ENCODE results near the gene DTNBP1.

Gene DTNBP1

DNA sequence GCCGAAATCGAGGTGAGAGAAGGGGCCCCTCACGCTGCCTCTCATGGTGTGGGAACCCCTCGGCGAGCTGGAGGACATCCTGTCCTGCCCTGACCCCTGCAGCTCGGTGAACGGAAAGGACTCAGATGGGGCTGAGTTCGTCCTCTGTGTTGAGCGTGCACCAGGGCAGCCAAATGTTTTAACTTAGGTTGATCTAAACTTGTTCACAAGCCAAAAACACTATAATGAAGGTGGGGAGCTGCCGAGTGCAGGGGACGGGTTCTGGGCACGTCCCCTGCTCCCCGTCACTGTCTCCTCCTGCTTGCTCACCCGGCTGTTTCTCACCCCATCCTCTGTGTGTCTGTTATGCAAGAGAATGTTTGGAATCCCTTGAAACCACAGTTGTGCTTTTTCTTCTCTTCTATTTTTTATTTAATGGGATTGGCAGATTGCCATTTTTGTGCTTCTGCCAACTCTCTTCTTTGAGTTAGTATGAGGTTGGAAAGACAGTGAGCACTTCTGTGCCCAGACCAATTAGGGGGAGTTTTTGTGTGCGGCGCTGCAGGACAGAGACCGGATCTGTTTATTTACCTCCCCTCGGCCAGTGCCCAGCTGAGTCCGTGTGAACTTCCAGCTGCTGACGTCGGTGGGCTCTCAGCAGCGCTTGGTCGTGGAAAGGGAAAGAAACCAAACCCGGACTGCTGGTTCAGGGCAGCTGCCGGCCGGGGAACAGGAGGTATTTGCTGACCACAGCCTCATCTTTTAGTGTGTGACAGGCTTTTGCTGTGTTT lies 158.1 kb downstream of the DTNBP1 start:
- no peak overlapping the region for H3K4me3 ChIP-seq (ENCODE audit: low read depth, low read length)

DNA sequence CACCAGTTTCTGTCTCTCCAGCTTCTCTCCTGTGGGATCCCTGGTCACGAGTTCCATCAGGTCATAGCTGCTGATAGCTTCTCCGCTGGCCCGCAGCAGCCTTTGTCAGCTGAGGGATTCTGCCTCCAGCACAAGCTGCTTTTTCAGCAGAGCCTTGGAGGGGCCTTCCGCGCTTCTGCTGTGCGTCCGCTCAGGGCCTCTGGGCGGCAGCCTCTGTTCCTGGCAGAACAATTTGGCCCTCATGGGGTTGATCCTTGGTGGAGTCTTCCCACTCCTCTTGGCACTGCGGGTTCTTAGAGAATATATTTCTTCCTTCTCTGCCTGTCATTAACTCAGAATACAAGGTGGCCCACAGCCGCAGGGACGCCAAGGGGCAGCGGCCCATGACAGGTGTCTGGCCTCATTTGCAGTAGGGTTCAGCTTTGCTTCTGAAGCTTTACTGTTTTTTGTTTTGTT lies 158.8 kb downstream of the DTNBP1 start:
- H3K4me3 ChIP-seq (ENCODE audit: low read depth, low read length) = no peak overlapping the region

DNA sequence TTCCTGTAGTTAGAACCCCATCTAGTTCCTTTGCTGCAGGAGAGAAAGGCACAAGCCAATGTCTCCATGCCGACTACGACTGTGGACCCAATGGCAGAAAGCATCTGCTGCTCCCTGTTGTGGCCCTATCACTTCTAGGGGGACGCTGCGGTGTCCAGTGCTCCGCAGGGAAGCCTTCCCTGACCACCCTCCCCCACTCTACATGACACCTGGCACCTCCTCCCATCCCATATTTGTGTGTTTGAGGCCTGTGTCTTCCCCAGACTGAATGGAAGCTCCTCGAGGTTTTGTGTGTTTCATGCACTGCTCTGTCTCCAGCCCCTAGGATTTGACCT lies 159.5 kb downstream of the DTNBP1 start:
- H3K4me3 ChIP-seq (ENCODE audit: low read depth, low read length) = no peak overlapping the region

DNA sequence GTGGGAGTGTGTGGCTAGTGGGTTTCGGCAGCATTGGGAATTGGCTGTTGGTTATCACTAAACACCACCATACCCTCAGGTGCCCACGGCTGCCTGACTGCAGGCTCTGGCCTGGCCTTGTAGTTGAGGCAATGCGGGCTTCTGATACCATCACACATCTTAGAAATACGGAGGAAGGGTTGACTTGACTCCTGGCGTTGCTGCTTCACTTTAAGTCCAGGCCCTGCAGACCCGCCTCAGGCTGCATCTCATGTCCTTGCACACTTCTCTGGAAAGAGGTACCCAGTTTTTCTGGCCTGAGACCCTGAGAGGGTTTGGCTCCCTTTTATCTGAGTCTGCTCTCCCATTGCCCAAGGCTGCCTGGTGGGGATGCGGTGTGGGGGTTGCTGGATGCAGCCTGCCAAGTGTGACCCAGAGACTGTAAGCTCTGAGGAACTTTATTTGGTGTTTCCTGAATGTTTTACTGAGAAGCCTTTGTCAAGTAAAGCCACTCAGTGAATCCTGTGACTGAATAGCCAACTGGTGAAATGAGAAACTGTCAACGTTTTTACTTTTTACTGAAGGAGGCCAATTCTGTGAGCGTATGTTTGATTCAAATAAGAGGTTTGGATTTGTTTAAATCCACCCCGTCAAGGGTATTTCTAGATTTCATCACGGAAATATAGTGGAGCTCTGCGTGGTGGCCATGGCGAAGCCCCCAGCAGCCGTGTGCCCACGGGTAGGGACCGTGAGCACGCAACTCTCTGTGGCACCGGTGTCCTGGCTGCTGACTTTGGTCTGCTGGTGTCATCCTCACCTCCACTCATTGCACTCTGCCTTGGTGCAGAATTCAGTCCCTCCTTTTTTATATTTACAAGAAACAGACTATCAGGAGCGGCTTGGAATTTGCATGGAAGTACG lies 160.1 kb downstream of the DTNBP1 start:
- H3K4me3 ChIP-seq (ENCODE audit: low read depth, low read length) = no peak overlapping the region

DNA sequence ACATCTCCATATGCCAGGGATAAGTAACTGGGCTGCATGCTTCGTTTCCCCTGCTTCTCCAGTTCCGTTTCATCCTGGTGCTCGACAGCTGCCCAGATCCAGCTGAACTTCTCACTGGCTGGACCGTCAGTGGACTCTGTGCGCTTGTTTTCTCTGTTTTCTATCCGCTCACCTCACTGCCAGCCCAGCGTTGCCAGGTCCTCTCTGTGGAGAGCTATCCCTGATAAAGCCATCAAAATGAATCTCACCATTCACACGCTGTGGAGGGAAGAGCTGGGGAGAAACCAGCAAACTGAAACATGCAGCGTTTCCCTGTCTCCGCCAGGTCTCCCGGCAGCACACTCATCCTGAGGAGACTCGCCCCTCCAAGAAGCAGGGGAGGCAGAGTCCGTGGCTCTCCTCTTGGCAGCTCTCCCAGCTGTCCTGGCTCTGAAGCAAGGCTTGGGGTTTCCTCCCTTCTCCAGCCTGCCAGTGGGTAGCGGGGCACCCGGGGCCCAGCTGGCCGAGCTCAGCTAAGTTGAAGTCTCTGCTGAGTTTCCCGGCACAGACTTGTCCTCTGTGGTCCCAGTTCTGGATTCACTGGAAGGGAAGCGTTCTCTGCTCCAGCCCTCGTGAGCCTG lies 160.9 kb downstream of the DTNBP1 start:
- H3K4me3 ChIP-seq (ENCODE audit: low read depth, low read length) = no peak overlapping the region

DNA sequence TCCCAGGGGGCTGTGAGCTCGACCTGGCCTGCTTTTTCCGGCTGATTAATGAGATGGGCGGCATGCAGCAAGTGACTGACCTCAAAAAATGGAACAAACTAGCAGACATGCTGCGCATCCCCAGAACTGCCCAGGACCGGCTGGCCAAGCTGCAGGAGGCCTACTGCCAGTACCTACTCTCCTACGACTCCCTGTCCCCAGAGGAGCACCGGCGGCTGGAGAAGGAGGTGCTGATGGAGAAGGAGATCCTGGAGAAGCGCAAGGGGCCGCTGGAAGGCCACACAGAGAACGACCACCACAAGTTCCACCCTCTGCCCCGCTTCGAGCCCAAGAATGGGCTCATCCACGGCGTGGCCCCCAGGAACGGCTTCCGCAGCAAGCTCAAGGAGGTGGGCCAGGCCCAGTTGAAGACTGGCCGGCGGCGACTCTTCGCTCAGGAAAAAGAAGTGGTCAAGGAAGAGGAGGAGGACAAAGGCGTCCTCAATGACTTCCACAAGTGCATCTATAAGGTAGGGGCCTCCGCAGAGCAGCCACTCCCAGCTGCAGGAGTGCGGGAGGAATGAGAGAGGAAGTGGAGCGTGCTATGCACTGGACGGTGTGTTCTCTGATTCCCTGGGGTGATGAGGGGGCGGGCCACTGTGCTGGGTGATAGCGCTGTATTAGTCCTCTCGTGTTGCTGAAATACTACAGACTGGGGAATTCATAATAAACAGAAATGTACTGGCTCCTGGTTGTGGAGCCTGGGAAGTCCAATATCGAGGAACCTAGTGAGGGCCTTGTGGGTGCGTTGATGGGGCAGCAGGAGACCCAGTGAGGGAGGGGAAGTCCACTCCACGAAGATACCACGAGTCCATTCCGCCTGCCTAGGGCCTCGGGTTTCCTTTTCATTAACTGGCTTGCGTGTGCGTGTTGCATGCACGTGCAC lies 161.7 kb downstream of the DTNBP1 start:
- no peak overlapping the region for H3K4me3 ChIP-seq (ENCODE audit: low read depth, low read length)

DNA sequence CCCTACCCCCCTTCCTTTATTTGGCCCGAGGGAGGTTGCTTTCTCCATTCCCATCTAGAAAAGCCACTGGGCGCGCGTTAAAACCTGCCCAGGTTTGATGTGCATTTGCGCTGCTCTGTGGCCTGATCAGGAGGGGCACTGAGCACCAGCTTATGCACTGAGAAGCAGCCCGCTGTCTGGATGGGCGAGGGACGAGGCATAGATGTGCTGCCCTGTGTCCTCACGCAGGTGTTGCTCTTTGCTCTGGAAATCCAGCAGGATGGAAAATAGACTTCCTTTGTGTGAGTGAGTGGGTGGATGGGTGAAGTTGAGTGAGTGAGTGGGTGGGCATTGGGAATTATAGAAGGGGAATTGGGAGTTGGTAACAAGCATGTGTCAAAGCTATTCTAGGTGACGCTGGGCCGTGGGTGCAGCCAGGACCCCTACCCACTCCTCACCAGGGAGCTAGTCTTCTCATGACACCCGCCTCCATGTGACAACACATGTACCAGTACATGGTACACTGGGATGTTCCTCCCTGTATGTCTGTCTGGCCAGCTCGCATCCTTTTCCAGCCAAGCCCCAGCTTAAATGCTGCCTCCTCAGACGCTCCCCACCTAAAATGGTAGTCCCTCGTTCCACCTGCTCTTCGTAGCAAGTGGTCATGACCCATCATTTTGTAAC lies 162.6 kb downstream of the DTNBP1 start:
- no peak overlapping the region for H3K4me3 ChIP-seq (ENCODE audit: low read depth, low read length)

DNA sequence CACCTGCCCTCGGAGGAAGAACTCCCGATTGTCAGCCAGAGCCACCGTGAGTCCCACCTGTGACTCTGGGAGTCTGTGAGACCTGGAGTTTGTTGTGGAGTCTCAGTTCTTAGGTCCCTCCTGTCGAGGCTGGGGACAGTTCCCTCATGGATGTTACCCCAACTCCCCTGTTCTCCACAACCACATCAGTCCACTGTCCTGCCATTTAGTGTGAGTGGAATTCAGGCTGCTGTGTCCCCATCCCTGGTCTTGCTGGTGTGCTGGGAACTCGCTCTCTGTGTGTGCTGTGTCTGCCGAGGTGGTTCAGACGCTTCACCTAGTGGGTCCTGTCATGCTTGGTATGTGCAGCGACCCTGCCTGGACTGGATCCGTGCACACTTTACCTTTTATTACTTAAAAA lies 163.2 kb downstream of the DTNBP1 start:
- H3K4me3 ChIP-seq (ENCODE audit: low read depth, low read length) = no peak overlapping the region

DNA sequence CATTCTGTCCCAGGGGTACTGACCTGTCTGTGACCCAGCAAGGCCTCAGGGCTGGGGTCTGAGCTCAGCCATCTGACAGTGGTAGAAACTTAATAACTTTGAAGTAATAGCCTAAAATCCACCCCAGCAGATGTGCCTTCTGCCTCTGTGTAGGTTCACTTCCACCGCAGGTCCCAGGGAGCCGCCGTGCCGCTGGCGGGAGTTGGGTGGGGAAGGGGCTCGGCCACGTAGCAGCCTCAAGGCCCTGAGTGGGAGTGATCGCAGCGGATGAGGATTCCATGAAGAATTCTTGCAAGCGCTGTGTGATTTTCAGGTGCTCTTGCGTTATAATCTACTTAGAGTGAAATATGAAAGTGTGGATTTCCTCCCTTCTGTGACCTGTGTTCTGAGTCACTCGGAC lies 163.7 kb downstream of the DTNBP1 start:
- H3K4me3 ChIP-seq (ENCODE audit: low read depth, low read length) = no peak overlapping the region

DNA sequence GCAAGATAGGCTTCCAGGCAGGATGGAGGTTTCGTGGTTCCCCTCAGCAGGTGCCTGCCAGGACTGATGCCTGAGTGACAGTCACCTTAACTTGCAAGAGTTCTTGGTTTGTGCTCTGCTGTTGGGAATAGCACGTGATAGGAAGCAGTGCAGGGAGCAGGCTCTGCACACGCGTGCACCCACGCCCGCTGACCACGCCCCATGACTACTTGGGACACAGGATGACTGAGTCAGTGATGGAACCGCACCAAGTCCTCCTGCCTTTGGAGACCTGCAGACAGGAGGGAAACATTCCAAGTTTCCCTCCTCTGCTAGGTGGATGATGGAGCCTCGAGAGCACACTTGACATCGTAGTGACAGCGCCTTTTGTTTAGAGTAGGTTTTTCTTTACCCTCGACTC lies 164.2 kb downstream of the DTNBP1 start:
- H3K4me3 ChIP-seq (ENCODE audit: low read depth, low read length) = no peak overlapping the region

DNA sequence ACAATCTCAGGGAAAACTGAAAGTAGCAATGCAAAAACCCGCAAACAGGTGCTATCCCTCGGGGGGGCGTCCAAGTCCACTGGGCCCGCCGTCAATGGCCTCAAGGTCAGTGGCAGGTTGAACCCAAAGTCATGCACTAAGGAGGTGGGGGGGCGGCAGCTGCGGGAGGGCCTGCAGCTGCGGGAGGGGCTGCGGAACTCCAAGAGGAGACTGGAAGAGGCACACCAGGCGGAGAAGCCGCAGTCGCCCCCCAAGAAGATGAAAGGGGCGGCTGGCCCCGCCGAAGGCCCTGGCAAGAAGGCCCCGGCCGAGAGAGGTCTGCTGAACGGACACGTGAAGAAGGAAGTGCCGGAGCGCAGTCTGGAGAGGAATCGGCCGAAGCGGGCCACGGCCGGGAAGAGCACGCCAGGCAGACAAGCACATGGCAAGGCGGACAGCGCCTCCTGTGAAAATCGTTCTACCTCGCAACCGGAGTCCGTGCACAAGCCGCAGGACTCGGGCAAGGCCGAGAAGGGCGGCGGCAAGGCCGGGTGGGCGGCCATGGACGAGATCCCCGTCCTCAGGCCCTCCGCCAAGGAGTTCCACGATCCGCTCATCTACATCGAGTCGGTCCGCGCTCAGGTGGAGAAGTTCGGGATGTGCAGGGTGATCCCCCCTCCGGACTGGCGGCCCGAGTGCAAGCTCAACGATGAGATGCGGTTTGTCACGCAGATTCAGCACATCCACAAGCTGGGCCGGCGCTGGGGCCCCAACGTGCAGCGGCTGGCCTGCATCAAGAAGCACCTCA lies 166.3 kb downstream of the DTNBP1 start:
- H3K4me3 ChIP-seq (ENCODE audit: low read depth, low read length) = no peak overlapping the region

DNA sequence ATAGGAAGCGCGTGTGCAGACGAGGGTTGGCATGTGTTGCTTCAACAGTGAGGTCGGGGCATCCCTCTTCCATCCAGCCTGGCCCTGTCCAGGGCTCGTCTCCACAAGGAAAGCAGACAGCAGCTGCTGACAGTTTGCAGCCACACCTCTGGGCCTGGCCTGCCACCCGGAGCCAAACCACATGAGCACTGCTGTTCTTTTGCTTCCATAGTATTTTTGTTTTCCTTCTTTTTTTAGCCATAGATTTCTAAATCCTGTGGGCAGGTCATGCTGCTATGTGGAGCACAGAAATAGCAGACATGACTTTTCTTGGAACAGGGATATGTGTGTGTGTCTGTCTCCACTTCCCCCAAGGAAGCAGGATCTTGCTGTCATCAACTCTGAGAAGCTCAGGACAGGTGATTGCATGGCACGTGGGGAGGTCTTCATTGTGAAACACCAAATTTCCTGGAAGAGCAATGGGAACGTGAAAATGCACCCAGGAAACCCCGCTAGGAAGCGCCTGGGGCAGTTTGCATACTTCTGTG lies 167.4 kb downstream of the DTNBP1 start:
- no peak overlapping the region for H3K4me3 ChIP-seq (ENCODE audit: low read depth, low read length)

DNA sequence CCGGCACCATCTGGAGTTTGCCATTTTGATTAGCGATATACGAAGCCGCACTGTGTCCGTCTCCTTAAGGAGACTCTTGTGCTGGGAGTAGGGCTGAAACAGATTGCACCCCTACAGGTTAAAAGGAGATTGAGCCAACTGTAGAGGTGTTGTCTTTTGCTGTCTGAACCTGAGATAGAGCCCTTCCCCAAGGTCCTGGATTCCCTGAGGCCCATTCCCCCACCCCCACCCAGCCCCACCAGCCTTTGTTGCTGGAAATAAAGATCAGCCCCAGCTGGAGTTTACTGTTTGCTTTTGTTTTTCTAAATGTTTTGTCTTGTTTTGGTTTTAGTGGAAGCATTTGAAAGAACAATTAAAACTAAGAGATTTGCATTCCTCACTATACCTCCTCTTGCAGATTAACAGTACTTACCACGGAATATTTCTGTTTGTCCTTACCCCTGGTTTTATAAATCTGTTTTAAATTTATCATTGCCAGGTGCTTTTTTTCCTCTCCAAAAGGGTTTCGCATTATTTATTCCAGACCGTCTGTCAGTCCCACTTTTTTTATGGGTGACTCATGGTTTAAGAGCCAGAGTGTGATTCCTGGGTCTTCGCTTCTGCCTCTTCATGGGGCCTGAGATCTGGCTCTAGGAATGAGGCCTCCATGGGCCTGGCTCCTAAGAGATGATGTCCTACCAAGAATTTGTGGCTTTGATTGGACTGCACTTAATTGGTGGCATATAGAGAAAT lies 169.2 kb downstream of the DTNBP1 start:
- H3K4me3 ChIP-seq (ENCODE audit: low read depth, low read length) = no peak overlapping the region

DNA sequence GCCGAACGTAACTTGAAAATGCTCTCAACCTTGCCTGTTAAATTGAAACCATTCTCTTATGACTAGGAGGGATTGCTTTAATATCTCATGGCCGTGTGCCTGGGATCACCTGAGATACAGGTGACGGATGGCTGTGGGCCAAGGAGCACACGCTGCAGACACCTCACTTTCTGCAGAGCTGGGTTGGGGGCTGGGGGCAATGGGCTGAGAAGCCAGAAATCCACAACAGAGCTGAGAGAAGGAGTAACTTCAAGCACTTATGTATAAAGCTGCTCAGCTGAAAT lies 170.9 kb downstream of the DTNBP1 start:
- no peak overlapping the region for H3K4me3 ChIP-seq (ENCODE audit: low read depth, low read length)

DNA sequence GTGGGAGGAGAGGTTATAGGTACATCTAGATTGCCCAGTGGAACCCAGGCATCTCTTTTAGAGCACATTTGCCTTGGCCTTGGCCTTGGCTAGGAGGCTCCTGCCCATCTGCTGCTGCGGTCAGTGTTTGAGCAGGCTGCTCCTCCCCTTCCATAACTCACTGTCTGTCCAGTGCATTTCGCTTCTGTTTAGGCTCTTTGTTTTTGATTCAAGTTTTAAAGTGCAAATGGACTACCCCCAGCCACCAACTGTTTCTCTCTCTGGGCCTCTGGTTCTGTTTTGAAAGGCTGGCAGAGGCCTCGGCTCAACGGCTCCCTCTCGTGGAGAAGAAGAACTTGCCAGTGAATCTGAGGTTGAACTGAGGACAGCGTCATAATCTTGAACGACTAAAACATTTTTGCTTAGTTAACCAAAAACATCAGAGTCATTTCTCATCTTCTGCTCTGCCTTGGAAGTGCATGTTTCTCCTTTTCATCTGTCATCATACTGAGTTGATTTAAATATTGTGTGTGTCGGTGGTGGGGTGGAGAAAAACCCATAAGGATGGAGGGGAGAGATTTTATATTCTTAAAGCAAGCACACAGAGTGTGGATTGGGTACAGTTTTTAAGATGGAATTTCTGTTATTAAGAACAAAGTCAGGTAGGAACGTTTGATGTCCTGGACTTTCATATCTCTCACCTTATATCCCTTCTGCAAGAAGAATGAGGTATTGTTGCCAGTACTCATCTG lies 171.4 kb downstream of the DTNBP1 start:
- H3K4me3 ChIP-seq (ENCODE audit: low read depth, low read length) = no peak overlapping the region

DNA sequence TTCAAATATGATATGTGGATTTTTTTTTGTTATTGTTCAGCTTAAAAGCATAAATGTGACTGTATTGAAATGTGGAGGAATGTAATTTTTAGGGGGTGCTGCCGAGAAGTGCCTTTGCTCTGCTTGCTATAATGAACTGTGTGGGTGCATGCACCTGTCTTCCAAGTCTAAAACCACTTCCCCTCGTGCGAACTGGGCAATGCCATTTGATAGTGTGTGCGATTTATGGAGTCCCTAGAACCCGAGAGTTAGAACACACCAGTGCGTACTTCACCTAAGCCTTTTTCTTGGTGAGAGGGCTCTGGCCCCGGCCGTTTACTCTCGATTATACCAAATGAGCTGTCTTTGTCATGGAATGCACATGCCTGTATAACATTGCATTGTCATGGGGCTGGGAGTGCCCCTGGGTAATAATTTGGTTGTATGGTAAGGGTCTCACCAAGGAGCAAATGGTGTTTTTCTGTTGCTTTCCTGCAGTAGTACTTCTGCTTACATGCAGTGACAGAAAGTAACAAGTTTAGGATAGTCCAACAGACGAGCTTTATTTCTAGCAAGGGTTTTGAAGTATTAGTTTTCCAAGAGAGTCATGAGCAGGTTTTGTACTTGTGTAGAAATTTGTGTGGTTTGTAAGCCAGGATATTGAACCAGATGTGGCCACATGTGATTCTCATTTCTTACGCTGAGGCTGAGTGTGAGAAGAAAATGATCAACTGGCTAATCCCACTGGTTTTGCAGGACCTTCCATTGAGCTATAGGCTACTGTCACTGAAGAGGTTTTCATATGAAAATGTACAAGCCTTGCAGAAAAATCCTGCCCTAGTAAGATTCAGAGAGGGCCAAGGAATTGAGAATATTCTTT lies 172.4 kb downstream of the DTNBP1 start:
- no peak overlapping the region for H3K4me3 ChIP-seq (ENCODE audit: low read depth, low read length)
